Ishikawa (cell line): Measurements from ENCODE around the gene MPV17L2.

Experiments used
- CEBPB ChIP-seq: IDR thresholded peaks from 2 replicates; pipeline ENCODE4 v1.6.1; 2012
- CREB1 ChIP-seq: IDR thresholded peaks from 2 replicates; pipeline ENCODE4 v1.6.1; 2012; ENCODE audit warnings: low read depth
- EGR1 ChIP-seq: IDR thresholded peaks from 2 replicates; pipeline ENCODE4 v1.6.1; 2012
- EP300 ChIP-seq: IDR thresholded peaks from 2 replicates; pipeline ENCODE4 v1.6.1; 2012; ENCODE audit warnings: borderline replicate concordance
- FOXM1 ChIP-seq: IDR thresholded peaks from 2 replicates; pipeline ENCODE4 v1.6.1; 2012; ENCODE audit warnings: low read depth, borderline replicate concordance
- MAX ChIP-seq: IDR thresholded peaks from 2 replicates; pipeline ENCODE4 v1.6.1; 2012
- NFIC ChIP-seq: IDR thresholded peaks from 2 replicates; pipeline ENCODE4 v1.6.1; 2012
- RAD21 ChIP-seq: IDR thresholded peaks from 2 replicates; pipeline ENCODE4 v1.6.1; 2012; ENCODE audit warnings: low read depth
- TAF1 ChIP-seq: IDR thresholded peaks from 2 replicates; pipeline ENCODE4 v1.6.1; 2012; ENCODE audit warnings: low read depth, mild to moderate bottlenecking
- TCF12 ChIP-seq: IDR thresholded peaks from 2 replicates; pipeline ENCODE4 v1.6.1; 2012; ENCODE audit warnings: low read depth
- TEAD4 ChIP-seq: IDR thresholded peaks from 2 replicates; pipeline ENCODE4 v1.6.1; 2012
- YY1 ChIP-seq: IDR thresholded peaks from 2 replicates; pipeline ENCODE4 v1.6.1; 2012; ENCODE audit warnings: low read depth
- ZBTB7A ChIP-seq: IDR thresholded peaks from 2 replicates; pipeline ENCODE4 v1.6.1; 2012; ENCODE audit warnings: low read depth
- TF ChIP-seq, protein P1 (sequence below): IDR thresholded peaks from 2 replicates; pipeline ENCODE4 v1.6.1; 2012
- TF ChIP-seq, protein P2 (sequence below): IDR thresholded peaks from 2 replicates; pipeline ENCODE4 v1.6.1; 2012; ENCODE audit warnings: low read depth, mild to moderate bottlenecking

The MPV17L2 gene

GRCh38 chr19:18216789-18217188, 23.8 kb downstream of the MPV17L2 start:
- TF ChIP-seq CREB1 (no peak), NFIC (no peak), MAX (no peak), TAF1 (no peak), TEAD4 (no peak), TCF12 (no peak), EP300 (no peak), RAD21 (no peak), YY1 (no peak), ZBTB7A (no peak), CEBPB (no peak), FOXM1 (no peak), EGR1 (no peak)
- TF ChIP-seq, protein P1, sequence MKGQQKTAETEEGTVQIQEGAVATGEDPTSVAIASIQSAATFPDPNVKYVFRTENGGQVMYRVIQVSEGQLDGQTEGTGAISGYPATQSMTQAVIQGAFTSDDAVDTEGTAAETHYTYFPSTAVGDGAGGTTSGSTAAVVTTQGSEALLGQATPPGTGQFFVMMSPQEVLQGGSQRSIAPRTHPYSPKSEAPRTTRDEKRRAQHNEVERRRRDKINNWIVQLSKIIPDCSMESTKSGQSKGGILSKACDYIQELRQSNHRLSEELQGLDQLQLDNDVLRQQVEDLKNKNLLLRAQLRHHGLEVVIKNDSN = no peak
- TF ChIP-seq, protein P2, sequence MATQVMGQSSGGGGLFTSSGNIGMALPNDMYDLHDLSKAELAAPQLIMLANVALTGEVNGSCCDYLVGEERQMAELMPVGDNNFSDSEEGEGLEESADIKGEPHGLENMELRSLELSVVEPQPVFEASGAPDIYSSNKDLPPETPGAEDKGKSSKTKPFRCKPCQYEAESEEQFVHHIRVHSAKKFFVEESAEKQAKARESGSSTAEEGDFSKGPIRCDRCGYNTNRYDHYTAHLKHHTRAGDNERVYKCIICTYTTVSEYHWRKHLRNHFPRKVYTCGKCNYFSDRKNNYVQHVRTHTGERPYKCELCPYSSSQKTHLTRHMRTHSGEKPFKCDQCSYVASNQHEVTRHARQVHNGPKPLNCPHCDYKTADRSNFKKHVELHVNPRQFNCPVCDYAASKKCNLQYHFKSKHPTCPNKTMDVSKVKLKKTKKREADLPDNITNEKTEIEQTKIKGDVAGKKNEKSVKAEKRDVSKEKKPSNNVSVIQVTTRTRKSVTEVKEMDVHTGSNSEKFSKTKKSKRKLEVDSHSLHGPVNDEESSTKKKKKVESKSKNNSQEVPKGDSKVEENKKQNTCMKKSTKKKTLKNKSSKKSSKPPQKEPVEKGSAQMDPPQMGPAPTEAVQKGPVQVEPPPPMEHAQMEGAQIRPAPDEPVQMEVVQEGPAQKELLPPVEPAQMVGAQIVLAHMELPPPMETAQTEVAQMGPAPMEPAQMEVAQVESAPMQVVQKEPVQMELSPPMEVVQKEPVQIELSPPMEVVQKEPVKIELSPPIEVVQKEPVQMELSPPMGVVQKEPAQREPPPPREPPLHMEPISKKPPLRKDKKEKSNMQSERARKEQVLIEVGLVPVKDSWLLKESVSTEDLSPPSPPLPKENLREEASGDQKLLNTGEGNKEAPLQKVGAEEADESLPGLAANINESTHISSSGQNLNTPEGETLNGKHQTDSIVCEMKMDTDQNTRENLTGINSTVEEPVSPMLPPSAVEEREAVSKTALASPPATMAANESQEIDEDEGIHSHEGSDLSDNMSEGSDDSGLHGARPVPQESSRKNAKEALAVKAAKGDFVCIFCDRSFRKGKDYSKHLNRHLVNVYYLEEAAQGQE = no peak

DNA sequence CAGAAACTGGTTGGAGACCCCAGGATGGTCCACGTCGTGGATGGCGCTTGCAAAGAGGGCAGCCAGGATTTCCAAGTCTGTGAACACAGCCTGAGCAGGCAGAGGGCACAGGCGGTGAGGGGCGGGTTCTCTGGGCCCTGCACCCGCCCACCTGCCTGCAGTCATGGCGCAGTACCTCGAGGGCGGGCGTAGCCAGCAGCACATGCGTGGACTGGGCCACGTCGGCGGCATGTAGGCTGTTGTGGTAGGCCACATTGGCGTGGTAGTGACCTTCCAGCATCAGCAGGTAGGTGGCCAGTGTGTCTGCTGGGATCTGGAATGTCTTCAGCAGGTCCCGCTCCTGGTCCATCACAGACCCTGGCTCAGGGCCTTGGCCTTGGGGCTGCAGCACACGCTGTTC, 25.1 kb downstream of the MPV17L2 start:
- TF ChIP-seq TEAD4 = no peak
- no peak for TF ChIP-seq CREB1
- TF ChIP-seq MAX = no peak
- TF ChIP-seq FOXM1 = no peak
- no peak for TF ChIP-seq TAF1
- TF ChIP-seq CEBPB = no peak
- TF ChIP-seq EP300 = no peak
- TF ChIP-seq, protein P2 = no peak
- TF ChIP-seq NFIC = no peak

DNA sequence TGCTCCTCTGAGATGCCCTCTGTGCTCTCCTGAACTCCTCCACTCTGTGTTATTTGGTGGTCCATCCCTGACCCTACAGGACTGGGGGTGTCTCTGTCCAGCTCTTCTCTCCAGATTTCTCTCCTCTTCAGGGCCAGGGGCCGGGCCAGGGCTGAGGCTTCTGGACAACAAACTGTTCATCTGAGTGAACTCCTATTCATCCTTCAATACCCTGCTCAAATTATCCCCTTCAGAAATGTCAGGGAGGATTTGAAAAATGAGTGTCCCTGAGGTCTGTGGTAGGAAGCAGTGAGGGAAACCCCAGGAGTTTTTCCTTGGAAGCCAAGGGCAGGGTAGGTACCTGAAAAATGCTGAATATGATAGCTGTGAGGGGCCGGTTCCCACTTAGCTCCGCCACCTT, 25.6 kb downstream of the MPV17L2 start:
- TF ChIP-seq TEAD4 (no peak), CEBPB (no peak), TCF12 (no peak), MAX (no peak), TAF1 (no peak), FOXM1 (no peak), YY1 (no peak), NFIC (no peak)
- TF ChIP-seq, protein P2 = no peak

GRCh38 chr19:18219911-18220631, 27.1 kb downstream of the MPV17L2 start:
- TF ChIP-seq EGR1 (no peak), YY1 (no peak), RAD21 (no peak), EP300 (no peak), ZBTB7A (no peak), TCF12 (no peak), NFIC (no peak), MAX (no peak), CREB1 (no peak), FOXM1 (no peak), CEBPB (no peak), TAF1 (no peak), TEAD4 (no peak)
- TF ChIP-seq, protein P1 = no peak
- TF ChIP-seq, protein P2 = no peak
